GM12864 (cell line): ENCODE data around the gene AKAP8.

Source experiments
- DNase-seq: peaks from one replicate; pipeline ENCODE4 v3.0.0-alpha.2; 2011; ENCODE audit warnings: low read depth
- H3K4me3 ChIP-seq: 2 replicates; pipeline ENCODE4 v1.5.1; 2011; ENCODE audit warnings: mild to moderate bottlenecking, low read depth, low read length, control low read depth
- CTCF ChIP-seq: IDR thresholded peaks from 2 replicates; pipeline ENCODE4 v1.5.1; 2011; ENCODE audit warnings: low read depth, mild to moderate bottlenecking, moderate library complexity, low read length, control low read depth, inconsistent platforms; ENCODE audit errors: missing control alignments

The AKAP8 gene

DNA sequence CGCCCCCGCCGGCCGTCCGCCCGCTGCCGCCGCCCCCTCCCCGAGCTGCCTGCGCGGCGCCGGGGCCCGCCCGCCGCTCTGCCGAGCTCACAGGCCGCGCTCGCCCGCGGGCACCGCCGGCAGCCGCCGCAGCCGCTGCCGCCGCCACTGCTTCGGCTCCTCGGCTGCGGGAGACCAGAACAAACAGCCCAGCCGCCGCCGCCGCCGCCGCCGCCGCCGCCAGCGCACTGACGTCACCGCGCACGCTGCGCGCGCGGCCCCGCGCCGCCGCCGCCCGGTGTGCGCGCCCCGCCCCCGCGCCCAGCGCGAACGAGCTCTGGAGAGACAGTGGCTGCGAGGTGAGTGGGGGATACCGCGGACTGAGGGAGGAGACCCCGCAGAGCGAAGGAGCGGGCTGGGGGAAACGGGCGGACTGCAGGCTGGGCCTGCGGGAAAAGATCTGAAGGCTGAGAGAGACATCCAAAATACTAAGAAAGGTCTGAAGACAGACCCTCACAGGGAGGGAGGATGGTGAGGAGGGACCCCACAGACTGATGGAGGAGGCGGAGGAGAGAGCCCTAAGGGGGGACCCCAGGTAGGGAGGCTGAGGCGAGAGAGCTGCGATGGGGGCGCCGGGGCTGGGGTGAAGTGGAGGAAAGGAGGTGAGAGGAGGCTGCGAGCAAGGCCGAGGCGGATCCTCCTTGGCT lies 47.1 kb downstream of the AKAP8 start, which contains the start of gene BRD4:
BRD4 (minus strand) TSS at position 229 of the 686 bp plus-strand sequence. CDS start 59,440 bp downstream, outside the sequence.
- peak within 1 kb of the TSS; percentile 67 for H3K4me3 ChIP-seq
- TF ChIP-seq CTCF, result no peak
- no peak for DNase-seq

GRCh38 chr19:15331419-15332310 lies 47.9 kb downstream of the AKAP8 start:
- H3K4me3 ChIP-seq, result peak overlapping the region; percentile 67
- DNase-seq, result no peak
- no peak for TF ChIP-seq CTCF

DNA sequence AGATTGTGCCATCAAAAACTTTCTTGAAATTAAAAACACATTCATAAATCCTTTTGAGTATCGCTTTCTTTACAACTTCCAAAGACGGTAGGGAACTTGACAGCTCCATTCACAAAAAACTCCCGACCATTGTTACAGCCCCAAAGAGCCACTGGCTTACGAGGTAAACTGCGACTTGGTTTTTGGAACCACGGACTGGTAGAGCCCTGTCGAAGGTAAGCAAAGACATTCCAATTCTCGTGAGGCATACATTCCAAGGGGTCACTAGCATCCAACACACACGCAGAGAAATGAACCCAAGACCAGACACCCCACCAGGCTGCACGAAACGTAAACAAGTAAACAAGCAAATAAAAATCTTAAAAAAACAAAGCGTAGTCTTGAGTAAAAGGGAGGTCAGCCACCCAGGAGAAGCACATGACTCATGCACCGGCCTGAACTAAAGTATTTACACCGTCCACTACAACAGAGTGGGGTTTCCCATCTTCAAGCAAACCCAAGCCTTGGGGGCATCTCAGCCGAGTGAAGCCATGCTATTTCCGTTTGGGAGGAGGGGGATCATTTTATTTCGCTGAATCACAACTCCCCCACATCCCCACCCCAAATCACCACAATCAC lies 48.7 kb downstream of the AKAP8 start:
- peak overlapping the region; percentile 67 for H3K4me3 ChIP-seq
- TF ChIP-seq CTCF, result no peak
- DNase-seq, result no peak

DNA sequence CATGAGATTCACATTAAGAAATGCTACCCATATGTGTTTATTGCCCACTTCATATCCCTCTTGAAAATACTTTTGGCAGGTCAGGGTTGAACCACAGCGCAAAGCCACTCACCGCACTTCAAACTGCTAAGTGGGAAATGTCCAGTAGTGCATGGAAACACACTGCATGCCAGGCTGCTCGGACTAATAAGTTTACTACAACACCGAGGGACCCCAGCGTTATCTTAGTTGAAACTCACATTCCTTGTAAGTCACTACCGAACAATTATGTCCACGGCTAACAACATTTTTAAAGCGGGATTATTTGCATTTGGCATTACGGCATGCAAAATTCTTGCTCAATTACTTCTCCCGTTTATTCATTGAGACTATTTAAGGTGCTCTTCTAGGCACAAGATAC lies 51.3 kb downstream of the AKAP8 start:
- no peak overlapping the region for H3K4me3 ChIP-seq
- TF ChIP-seq CTCF, result no peak
- DNase-seq, result no peak

DNA sequence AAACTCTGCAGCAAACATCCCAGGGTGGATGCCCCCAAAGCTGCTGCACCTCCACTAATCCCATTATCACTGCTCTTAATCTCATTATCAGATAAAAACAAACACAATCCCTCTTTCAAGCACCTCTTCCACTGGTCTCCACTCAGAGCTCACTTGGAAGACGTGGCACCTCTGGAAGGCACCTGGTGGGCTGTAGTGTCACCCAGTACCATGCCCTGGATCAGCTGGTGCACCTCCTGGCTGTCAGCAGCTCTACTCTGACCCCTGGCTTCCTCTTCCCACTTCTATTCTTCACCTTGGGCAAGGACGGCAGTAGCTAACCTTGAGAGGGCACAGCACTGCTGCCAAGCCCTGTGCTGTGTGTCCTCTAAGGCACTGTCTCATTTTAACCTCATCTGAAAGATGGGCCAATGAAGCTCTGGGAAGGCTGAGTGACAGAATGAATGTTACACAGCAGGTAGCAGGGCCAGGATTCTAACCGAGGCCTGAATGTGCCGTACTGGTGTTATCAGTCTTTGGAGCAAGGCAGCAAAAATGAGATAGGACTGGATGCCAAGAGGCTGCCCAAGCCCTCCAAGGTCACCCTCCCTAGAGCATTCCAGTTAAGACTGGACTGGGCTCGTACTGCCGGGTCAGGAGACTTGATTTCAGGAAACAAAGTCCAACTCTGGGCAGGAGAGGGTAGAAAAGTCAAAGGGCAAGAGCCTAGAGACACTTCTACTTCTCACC lies 54.6 kb downstream of the AKAP8 start:
- H3K4me3 ChIP-seq, result no peak overlapping the region
- DNase-seq, result no peak
- no peak for TF ChIP-seq CTCF

- no peak for TF ChIP-seq CTCF
- no peak overlapping the region for H3K4me3 ChIP-seq
- DNase-seq, result no peak
These were observed 55.9 kb downstream of the AKAP8 start for GRCh38 chr19:15323496-15324235.
